Transverse colon (tissue), 4 donors: ENCODE measurements around the gene RALGAPA1.

Experiments
- EP300 ChIP-seq: sonication (generic); formaldehyde crosslinking; IDR thresholded peaks from one replicate; pipeline ENCODE4 v1.6.1; 2017; ENCODE audit warnings: antibody characterized with exemption, low read depth
- POLR2A ChIP-seq: fragments of 450-650 bp; IDR thresholded peaks from one replicate; pipeline ENCODE4 v1.6.1; 2016; ENCODE audit warnings: antibody characterized with exemption, mild to moderate bottlenecking, moderate library complexity
- POLR2AphosphoS5 ChIP-seq, 3 donors: sonication (generic); formaldehyde crosslinking; IDR thresholded peaks; one replicate each; pipeline ENCODE4 v1.6.1; 2016; ENCODE audit warnings: antibody characterized with exemption in 3 of 3
- TF ChIP-seq, protein P1 (sequence below), 5 experiments: fragments of 200-600 bp in 3 of 5; fragments of 450-650 bp in 2 of 5; sonication (generic) in 3 of 5; IDR thresholded peaks; 1 replicate in 2 of 5; 2 replicates in 3 of 5; pipeline ENCODE4 v1.5.1; 2016 to 2017; ENCODE audit warnings: antibody characterized with exemption in 5 of 5, inconsistent platforms in 3 of 5, mild to moderate bottlenecking in 2 of 5, moderate library complexity in 1 of 5

DNA sequence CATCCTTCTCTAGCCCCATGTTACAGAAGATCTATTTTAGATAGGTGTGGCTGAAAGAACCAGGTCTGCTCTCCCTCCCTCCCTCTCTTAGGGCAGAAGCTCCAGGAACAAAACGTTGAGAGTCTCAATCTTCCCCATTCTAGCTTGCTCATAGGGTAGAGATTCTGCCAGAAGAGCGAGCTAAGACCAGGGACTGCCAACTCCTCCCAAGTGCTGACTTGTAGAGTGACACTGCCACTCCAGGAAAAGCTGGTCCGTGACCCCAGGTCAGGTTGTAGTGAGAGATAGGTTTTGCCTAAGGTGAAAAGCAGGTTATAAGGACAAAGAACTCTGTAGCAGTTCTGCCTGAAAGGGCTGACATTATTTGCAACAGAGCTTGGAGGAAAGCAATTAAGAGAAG is 201.7 kb downstream of the RALGAPA1 start:
- TF ChIP-seq POLR2A (no peak), POLR2AphosphoS5 (IDR thresholded peaks at IDR 0.05) (no peak), EP300 (no peak)
- TF ChIP-seq, protein P1, sequence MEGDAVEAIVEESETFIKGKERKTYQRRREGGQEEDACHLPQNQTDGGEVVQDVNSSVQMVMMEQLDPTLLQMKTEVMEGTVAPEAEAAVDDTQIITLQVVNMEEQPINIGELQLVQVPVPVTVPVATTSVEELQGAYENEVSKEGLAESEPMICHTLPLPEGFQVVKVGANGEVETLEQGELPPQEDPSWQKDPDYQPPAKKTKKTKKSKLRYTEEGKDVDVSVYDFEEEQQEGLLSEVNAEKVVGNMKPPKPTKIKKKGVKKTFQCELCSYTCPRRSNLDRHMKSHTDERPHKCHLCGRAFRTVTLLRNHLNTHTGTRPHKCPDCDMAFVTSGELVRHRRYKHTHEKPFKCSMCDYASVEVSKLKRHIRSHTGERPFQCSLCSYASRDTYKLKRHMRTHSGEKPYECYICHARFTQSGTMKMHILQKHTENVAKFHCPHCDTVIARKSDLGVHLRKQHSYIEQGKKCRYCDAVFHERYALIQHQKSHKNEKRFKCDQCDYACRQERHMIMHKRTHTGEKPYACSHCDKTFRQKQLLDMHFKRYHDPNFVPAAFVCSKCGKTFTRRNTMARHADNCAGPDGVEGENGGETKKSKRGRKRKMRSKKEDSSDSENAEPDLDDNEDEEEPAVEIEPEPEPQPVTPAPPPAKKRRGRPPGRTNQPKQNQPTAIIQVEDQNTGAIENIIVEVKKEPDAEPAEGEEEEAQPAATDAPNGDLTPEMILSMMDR (IDR thresholded peaks at IDR 0.05) = no peak
